Measurements from ENCODE around the gene FNBP1L. TPM values are rescaled to one million over a fixed set of nuclear protein-coding genes. Genes with fewer than 3 reads are reported as not detected.

Gene FNBP1L
- 61.4 TPM for total RNA-seq

GRCh38 chr1:93447481-93448291 lies at the start of gene FNBP1L:
TSS of gene FNBP1L (plus strand) at chr1:93448118. CDS start at chr1:93448282, 164 bp downstream.

Small RNA genes within 50 kb of the gene (small RNA-seq; reads per million reads assigned to genes)
- 0.07 reads per million for gene RNA5SP53 (ENCODE audit: low replicate concordance)

Other genes with a start within 250 kb of the FNBP1L start
- 50.9 TPM for gene DR1, start 102.2 kb upstream of the FNBP1L start, total RNA-seq
- gene BCAR3, start 233.7 kb downstream of the FNBP1L start, total RNA-seq: 21.5 TPM

All from metanephros (tissue), 2 donors.